Central memory CD4-positive, alpha-beta T cell (primary cell): ENCODE data around the gene ABHD3.
"Not testable (repeated sequence)": the region's sequence is repeated elsewhere in the genome, so short reads cannot be mapped to it uniquely, and the experiment has no call there.

Experiments used
- DNase-seq: peaks from one replicate; pipeline ENCODE4 v3.0.0; 2022

Gene ABHD3

GRCh38 chr18:21703241-21703820 is 1.2 kb downstream of the ABHD3 start:
- no peak for DNase-seq

- no peak for DNase-seq
These were observed 2.0 kb downstream of the ABHD3 start for GRCh38 chr18:21702602-21703001.

GRCh38 chr18:21701621-21702020 is 3.0 kb downstream of the ABHD3 start:
- no peak for DNase-seq

GRCh38 chr18:21700528-21701075 is 4.0 kb downstream of the ABHD3 start:
- DNase-seq: no peak

- DNase-seq: no peak
These were observed 11.3 kb downstream of the ABHD3 start for GRCh38 chr18:21693322-21693721.

- no peak for DNase-seq
These were observed 14.8 kb downstream of the ABHD3 start for GRCh38 chr18:21689736-21690135.

GRCh38 chr18:21686282-21687105 is 18.1 kb downstream of the ABHD3 start:
- DNase-seq: no peak

GRCh38 chr18:21685556-21685981 is 19.0 kb downstream of the ABHD3 start:
- not testable (repeated sequence) for DNase-seq

GRCh38 chr18:21684731-21685130 is 19.8 kb downstream of the ABHD3 start:
- no peak for DNase-seq

GRCh38 chr18:21682371-21683051 is 22.1 kb downstream of the ABHD3 start:
- DNase-seq: peak; percentile 31

- DNase-seq: no peak
These were observed 24.4 kb downstream of the ABHD3 start for GRCh38 chr18:21680161-21680560.

- no peak for DNase-seq
These were observed 25.7 kb downstream of the ABHD3 start for GRCh38 chr18:21678859-21679258.

GRCh38 chr18:21675354-21675753 is 29.2 kb downstream of the ABHD3 start:
- not testable (repeated sequence) for DNase-seq

- no peak for DNase-seq
These were observed 31.9 kb downstream of the ABHD3 start for GRCh38 chr18:21672521-21673267.

- DNase-seq: no peak
These were observed 34.8 kb downstream of the ABHD3 start for GRCh38 chr18:21669736-21670285.

- no peak for DNase-seq
These were observed 40.5 kb downstream of the ABHD3 start for GRCh38 chr18:21664069-21664468.

- DNase-seq: no peak
These were observed 41.0 kb downstream of the ABHD3 start for GRCh38 chr18:21663578-21663977.

GRCh38 chr18:21662581-21662980 is 42.0 kb downstream of the ABHD3 start:
- no peak for DNase-seq

GRCh38 chr18:21660078-21660477 is 44.5 kb downstream of the ABHD3 start:
- DNase-seq: no peak

GRCh38 chr18:21656402-21656801 is 48.2 kb downstream of the ABHD3 start:
- DNase-seq: no peak

GRCh38 chr18:21653361-21653760 is 51.2 kb downstream of the ABHD3 start:
- no peak for DNase-seq

- DNase-seq: no peak
These were observed 52.5 kb downstream of the ABHD3 start for GRCh38 chr18:21652073-21652472.
